Gastrocnemius medialis (tissue), 4 donors: ENCODE data around the gene SH3BGRL2.

Experiments used
- POLR2A ChIP-seq, 2 donors: fragments of 450-650 bp; IDR thresholded peaks; one replicate each; pipeline ENCODE4 v1.6.1; 2017; ENCODE audit warnings: antibody characterized with exemption in 2 of 2, mild to moderate bottlenecking in 2 of 2, moderate library complexity in 2 of 2
- TF ChIP-seq, protein P1 (sequence below), 5 experiments: fragments of 450-650 bp in 3 of 5; fragments of 200-600 bp in 2 of 5; sonication (generic) in 2 of 5; IDR thresholded peaks in 4 of 5; conservative IDR thresholded peaks in 1 of 5; 1 replicate in 4 of 5; 2 replicates in 1 of 5; pipeline ENCODE4 v1.5.1; 2016 to 2019; ENCODE audit warnings: antibody characterized with exemption in 5 of 5, mild to moderate bottlenecking in 3 of 5, moderate library complexity in 3 of 5

DNA sequence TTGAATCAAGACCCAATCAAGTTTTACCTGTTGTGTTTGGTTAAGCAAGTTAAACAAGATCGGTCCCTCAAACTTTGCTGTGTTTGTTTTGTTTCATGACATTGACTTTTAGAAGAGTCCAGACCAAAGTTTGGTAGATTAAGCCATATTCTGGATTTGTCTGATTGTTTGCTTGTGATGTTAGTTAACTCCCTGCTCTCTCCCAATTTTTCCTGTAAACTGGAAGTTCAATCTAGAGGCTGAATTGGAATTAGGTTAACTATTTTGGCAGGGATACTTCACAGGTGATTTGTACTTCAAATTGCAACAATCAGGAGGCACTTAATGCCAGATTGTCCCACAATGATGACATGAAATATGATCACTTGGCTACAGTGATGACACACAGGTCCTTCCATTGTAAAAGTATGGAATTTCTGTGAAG lies 13.6 kb upstream of the SH3BGRL2 start:
- TF ChIP-seq POLR2A (IDR thresholded peaks at IDR 0.05): no peak
- TF ChIP-seq, protein P1, sequence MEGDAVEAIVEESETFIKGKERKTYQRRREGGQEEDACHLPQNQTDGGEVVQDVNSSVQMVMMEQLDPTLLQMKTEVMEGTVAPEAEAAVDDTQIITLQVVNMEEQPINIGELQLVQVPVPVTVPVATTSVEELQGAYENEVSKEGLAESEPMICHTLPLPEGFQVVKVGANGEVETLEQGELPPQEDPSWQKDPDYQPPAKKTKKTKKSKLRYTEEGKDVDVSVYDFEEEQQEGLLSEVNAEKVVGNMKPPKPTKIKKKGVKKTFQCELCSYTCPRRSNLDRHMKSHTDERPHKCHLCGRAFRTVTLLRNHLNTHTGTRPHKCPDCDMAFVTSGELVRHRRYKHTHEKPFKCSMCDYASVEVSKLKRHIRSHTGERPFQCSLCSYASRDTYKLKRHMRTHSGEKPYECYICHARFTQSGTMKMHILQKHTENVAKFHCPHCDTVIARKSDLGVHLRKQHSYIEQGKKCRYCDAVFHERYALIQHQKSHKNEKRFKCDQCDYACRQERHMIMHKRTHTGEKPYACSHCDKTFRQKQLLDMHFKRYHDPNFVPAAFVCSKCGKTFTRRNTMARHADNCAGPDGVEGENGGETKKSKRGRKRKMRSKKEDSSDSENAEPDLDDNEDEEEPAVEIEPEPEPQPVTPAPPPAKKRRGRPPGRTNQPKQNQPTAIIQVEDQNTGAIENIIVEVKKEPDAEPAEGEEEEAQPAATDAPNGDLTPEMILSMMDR (IDR thresholded peaks at IDR 0.05 in 4 of 5, conservative IDR thresholded peaks at IDR 0.05 in 1 of 5): no peak
